H1 (cell line): ENCODE measurements around the gene METTL9. TPM values are rescaled to one million over a fixed set of nuclear protein-coding genes. Genes with fewer than 3 reads are reported as not detected.

Source experiments
- HDAC2 ChIP-seq, 2 experiments: fragments of 300-600 bp in 1 of 2; sonication (generic) in 1 of 2; IDR thresholded peaks; 2 replicates each; pipeline ENCODE4 v1.6.1; 2011 to 2012; ENCODE audit warnings: low read depth in 2 of 2, low read length in 2 of 2, mild to moderate bottlenecking in 2 of 2, moderate library complexity in 2 of 2, borderline replicate concordance in 1 of 2, inconsistent platforms in 1 of 2
- PHF8 ChIP-seq: fragments of 200-600 bp; sonication (generic); conservative IDR thresholded peaks from 2 replicates; pipeline ENCODE4 v1.7.1; 2012; ENCODE audit warnings: low read depth, mild to moderate bottlenecking, inconsistent platforms, low read length, moderate library complexity
- RXRA ChIP-seq: IDR thresholded peaks from 2 replicates; pipeline ENCODE4 v1.6.1; 2011; ENCODE audit warnings: low read depth, mild to moderate bottlenecking, low read length, moderate library complexity; ENCODE audit not compliant: insufficient read depth
- SIN3A ChIP-seq, 2 experiments: IDR thresholded peaks in 1 of 2; conservative IDR thresholded peaks in 1 of 2; 2 replicates each; pipeline ENCODE4 v1.6.1; 2011 to 2012; ENCODE audit warnings: low read length in 2 of 2, improper control_type of control experiment in 1 of 2, low read depth in 1 of 2, mild to moderate bottlenecking in 1 of 2
- polyA plus RNA-seq, 7 experiments: library from polyadenylated mRNA; depleted of rRNA in 3 of 7; stranded (reverse) in 5 of 7; unstranded in 2 of 7; fragments of >200 nt in 5 of 7; fragments of 200-250 nt in 2 of 7; gene quantifications; 1 replicate in 5 of 7; 2 replicates in 1 of 7; 4 replicates in 1 of 7; pipeline versions ENCODE4 v1.2.1 to v1.2.3, GENCODE V29; 2011 to 2013; ENCODE audit warnings: missing spikeins in 2 of 7, mixed read lengths in 2 of 7
- total RNA-seq: library from RNA; stranded (reverse); fragmentation: NEBNext Ultra II Directional; extraction: Animal tissue kit (Norgen Biotek cat#: 25700); gene quantifications from 2 replicates; pipeline ENCODE4 v1.2.1, GENCODE V29; 2021

Gene METTL9
- total and polyA plus RNA-seq, 2 of the 8 experiments (the other 6 are each of a cell fraction or from before 2014, with no cell fraction given): 45.4 to 112 TPM

DNA sequence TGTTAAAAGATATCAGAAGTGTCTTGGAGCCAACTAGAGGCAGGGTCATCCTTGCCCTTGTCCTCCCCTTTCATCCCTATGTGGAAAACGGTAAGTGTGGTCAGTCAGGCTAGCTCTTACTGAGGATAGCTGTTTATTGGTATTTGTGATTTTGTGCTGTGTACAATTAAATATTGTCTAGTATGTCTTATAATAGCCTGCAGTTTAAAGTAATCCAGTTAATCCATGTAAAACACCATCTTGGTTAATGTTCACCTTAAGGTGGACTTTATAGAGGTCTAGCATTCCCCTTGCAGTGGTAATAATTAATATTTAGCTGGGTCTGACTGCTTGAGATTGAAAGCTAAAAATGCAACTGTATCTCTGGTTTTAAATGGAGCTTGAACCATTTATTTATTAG lies 25.6 kb downstream of the METTL9 start (continued):
- no peak for TF ChIP-seq SIN3A (conservative IDR thresholded peaks at IDR 0.05 in 1 of 2, IDR thresholded peaks at IDR 0.05 in 1 of 2; ENCODE audit: low read depth in 1 of 2, low read length in 2 of 2)
- no peak for TF ChIP-seq PHF8
- TF ChIP-seq RXRA: no peak
- TF ChIP-seq HDAC2 (IDR thresholded peaks at IDR 0.05; ENCODE audit: borderline replicate concordance in 1 of 2, low read depth in 2 of 2, low read length in 2 of 2): no peak
- TF ChIP-seq, all 59 proteins: peak for 0
